ENCODE results near the gene CLDN4.

- TF ChIP-seq EP300 (IDR thresholded peaks at IDR 0.05) = no peak
- no peak for TF ChIP-seq POLR2A (IDR thresholded peaks at IDR 0.05)
- TF ChIP-seq CTCF (IDR thresholded peaks at IDR 0.05) = no peak
Observed at GRCh38 chr7:73861305-73861704, 30.5 kb downstream of the CLDN4 start.
